ENCODE data around the gene OGDH. TPM values are rescaled to one million over a fixed set of nuclear protein-coding genes. Genes with fewer than 3 reads are reported as not detected.

The OGDH gene
- total and polyA plus RNA-seq, 7 donors: 176 to 500 (median 252) TPM

DNA sequence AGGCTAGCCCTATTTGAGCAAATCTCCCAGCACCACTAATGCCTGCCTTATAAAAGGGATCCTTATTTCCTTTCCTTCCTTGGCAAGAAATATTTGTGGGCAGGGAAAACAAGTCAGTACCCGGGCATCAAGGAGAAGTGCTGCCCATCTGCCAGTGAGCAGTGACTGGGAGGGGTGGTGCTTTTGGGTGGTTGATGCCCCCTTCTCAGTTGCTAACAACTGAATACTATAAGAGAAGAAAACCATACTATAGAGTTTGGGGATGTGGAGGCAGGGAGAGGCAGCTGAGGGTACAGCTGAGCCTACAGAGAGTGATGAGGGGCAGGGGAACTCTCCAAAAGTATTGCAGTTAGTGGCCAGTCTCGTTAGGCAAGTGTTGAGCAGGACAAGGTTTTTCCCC is 39.3 kb downstream of the OGDH start:
- H3K27me3 ChIP-seq (ENCODE audit: insufficient read depth in 3 of 3, low read length in 2 of 3): no peaks in the 10 kb centered on the region
- H3K27ac ChIP-seq: peak overlapping the region; percentile 86
- no peak overlapping the region for H3K4me3 ChIP-seq
- ATAC-seq (no peak), DNase-seq (no peak)
- peaks cover 50% of the 10 kb centered on the region for H3K4me1 ChIP-seq
- no peak for TF ChIP-seq CTCF (IDR thresholded peaks at IDR 0.05)
- H3K9me3 ChIP-seq: no peaks in the 10 kb centered on the region
- H3K36me3 ChIP-seq (ENCODE audit: insufficient read depth in 1 of 2, low read depth in 1 of 2): peaks cover 9 to 38% of the 10 kb centered on the region in 2 donors
- intact Hi-C loops (cut with DNase I): loop anchor here (5.0 kb wide), 1 partner anchor 38 kb away; the partner anchor contains the start of gene OGDH (in 2 of the 2)
- WGBS, 3 donors: 60 to 86% (median 61%) methylated on average over 2 of the region's 2 CpGs

- ATAC-seq: peak; percentile 54 to 79 (median 69)
- Histone ChIP-seq H3K27me3 (ENCODE audit: insufficient read depth in 3 of 3, low read length in 2 of 3) (no peaks in the 10 kb centered on the region), H3K27ac (peak overlapping the region; percentile 86), H3K36me3 (ENCODE audit: insufficient read depth in 1 of 2, low read depth in 1 of 2) (peaks cover 9 to 39% of the 10 kb centered on the region in 2 donors), H3K9me3 (no peaks in the 10 kb centered on the region), H3K4me3 (no peak overlapping the region), H3K4me1 (peaks cover 46% of the 10 kb centered on the region)
- intact Hi-C loops (cut with DNase I): loop anchor here (5.0 kb wide), 1 partner anchor 39 kb away; the partner anchor contains the start of gene OGDH (in 2 of the 2)
- no peak for TF ChIP-seq CTCF (IDR thresholded peaks at IDR 0.05)
- no peak for DNase-seq
- 52 to 82% (median 57%) methylated on average over 3 of the region's 3 CpGs for WGBS, 3 donors
Measured at GRCh38 chr7:44646176-44646920, 39.9 kb downstream of the OGDH start.

GRCh38 chr7:44646921-44647636 is 40.7 kb downstream of the OGDH start:
- Histone ChIP-seq H3K27ac (peak overlapping the region; percentile 86), H3K27me3 (ENCODE audit: insufficient read depth in 3 of 3, low read length in 2 of 3) (no peaks in the 10 kb centered on the region), H3K4me1 (peaks cover 46% of the 10 kb centered on the region), H3K4me3 (no peak overlapping the region), H3K36me3 (ENCODE audit: insufficient read depth in 1 of 2, low read depth in 1 of 2) (peaks cover 9 to 46% of the 10 kb centered on the region in 2 donors), H3K9me3 (no peaks in the 10 kb centered on the region)
- intact Hi-C loops (cut with DNase I): loop anchor here (5.0 kb wide), 1 partner anchor 40 kb away; the partner anchor contains the start of gene OGDH (in 2 of the 2)
- DNase-seq (no peak), ATAC-seq (no peak)
- no peak for TF ChIP-seq CTCF (IDR thresholded peaks at IDR 0.05)
- 56 to 80% (median 64%) methylated on average over 3 of the region's 3 CpGs for WGBS, 3 donors

DNA sequence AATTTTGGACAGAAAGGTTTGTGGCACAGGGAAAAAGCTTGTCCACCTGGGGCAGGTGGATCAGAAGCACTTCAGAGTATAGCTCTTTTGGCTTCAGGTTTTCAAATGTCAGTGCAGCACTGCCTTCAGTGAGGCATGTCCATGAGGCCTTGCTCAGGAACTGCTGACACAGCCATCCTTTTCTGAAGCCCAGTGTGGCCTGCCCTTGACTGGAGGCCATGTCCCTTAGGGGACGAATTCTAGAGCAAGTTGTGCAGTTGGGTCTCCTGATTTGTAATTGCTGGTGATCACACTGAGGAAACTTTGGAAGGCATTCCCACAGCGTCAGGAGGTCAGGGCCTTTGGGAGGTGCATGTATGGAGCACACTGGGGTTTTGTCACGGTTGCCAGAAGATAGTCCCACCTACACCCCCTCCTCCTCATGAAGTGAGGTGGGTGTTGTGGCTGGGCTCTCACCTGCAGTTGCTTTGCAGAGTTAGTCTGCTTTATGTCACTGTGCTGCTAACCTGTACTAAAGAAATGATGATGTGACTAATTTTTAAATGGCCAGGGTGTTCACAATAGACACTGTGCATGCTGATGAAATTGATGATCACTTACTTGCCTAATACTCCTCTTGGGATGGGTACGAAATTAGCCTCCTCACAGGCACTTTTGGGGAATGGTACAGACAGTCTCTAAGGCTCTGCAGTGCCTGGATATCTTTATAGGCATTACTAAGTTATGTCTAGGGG is 41.7 kb downstream of the OGDH start:
- no peak for TF ChIP-seq CTCF (IDR thresholded peaks at IDR 0.05)
- WGBS, 3 donors: 68 to 85% (median 68%) methylated on average over 4 of the region's 4 CpGs
- peaks cover 9 to 46% of the 10 kb centered on the region in 2 donors for H3K36me3 ChIP-seq (ENCODE audit: insufficient read depth in 1 of 2, low read depth in 1 of 2)
- no peaks in the 10 kb centered on the region for H3K9me3 ChIP-seq
- no peak overlapping the region for H3K4me3 ChIP-seq
- ATAC-seq (no peak), DNase-seq (no peak)
- peaks cover 46% of the 10 kb centered on the region for H3K4me1 ChIP-seq
- peak overlapping the region; percentile 86 for H3K27ac ChIP-seq
- intact Hi-C loops (cut with DNase I): loop anchor here (5.0 kb wide), 1 partner anchor 41 kb away; the partner anchor contains the start of gene OGDH (in 2 of the 2)
- H3K27me3 ChIP-seq (ENCODE audit: insufficient read depth in 3 of 3, low read length in 2 of 3): no peaks in the 10 kb centered on the region

Measured in psoas muscle (tissue), 8 donors.